Neural cell (in vitro differentiated cells): ENCODE data around the gene SLC7A8.

Experiments
- CTCF ChIP-seq: fragments of 450-650 bp; IDR thresholded peaks from 2 replicates; pipeline ENCODE4 v1.5.1; 2014; ENCODE audit warnings: antibody characterized with exemption, mild to moderate bottlenecking, moderate library complexity; ENCODE audit not compliant: poor library complexity, severe bottlenecking
- EZH2 ChIP-seq: fragments of 200-600, 300-800 bp; shearing (Covaris generic), sonication (generic); IDR thresholded peaks from 2 replicates; pipeline ENCODE4 v1.6.1; 2014; ENCODE audit warnings: antibody characterized with exemption, low read length, borderline replicate concordance, mild to moderate bottlenecking; ENCODE audit not compliant: insufficient read depth, poor library complexity, severe bottlenecking
- RAD21 ChIP-seq: fragments of 450-650 bp; conservative IDR thresholded peaks from 2 replicates; pipeline ENCODE4 v1.6.1; 2014; ENCODE audit warnings: antibody characterized with exemption, mild to moderate bottlenecking, moderate library complexity

- TF ChIP-seq EZH2 (no peak), CTCF (no peak), RAD21 (no peak)
Measured at GRCh38 chr14:23181453-23181852, 2.0 kb downstream of the SLC7A8 start.
